ENCODE measurements around the gene PAPPA. TPM values are rescaled to one million over a fixed set of nuclear protein-coding genes. Genes with fewer than 3 reads are reported as not detected.

PAPPA gene
- total RNA-seq, 1 donor = 56.5 TPM

DNA sequence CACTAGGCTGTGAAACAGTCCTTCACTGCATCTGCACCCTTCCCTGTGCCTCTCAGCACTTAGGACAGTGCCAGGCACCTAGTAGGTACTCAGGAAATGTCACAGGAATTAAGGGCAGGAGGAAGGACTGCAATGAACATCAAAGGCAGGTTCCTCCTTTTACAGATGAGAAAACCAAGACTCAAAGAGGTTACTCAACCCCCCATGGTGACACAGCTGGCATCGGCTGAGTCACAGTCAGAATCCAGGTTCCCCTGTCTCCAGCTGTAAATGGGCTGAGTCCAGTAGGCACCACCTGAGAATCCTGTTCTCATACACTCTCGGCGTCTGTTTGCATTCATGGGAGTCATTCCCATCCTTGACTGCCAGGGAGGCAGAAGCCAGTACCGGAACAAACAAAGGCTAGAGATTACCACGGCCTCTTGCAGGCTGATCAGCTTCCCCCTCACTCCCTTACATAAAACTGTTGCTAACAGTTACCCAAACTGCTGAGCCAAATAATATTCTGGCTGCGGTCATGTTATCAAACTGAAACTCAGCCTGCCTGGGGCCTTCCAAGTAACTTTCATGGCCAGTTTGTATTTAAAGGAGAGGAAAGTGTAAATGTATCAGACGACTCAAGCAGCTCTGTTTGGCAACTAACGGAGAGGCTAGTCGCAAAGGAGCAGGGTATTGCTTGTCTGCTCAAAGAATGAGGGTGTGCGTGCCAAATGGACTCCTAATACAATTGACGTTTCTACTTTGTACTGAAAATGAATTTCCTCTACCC lies 201.7 kb downstream of the PAPPA start:
- H3K36me3 ChIP-seq (ENCODE audit: insufficient read depth, low read length) = peaks cover 24% of the 10 kb centered on the region
- H2AFZ ChIP-seq (ENCODE audit: low read length) = no peak overlapping the region
- no peak overlapping the region for H3K27ac ChIP-seq (ENCODE audit: low read depth, low read length)
- H3K9me3 ChIP-seq (ENCODE audit: low read depth, low read length) = no peaks in the 10 kb centered on the region
- H3K4me2 ChIP-seq (ENCODE audit: insufficient read depth, low read length) = no peak overlapping the region
- peak; percentile 64 for DNase-seq (ENCODE audit: insufficient read length, low spot score, missing footprints)
- no peaks in the 10 kb centered on the region for H3K27me3 ChIP-seq (ENCODE audit: insufficient read depth, low read length)
- no peaks in the 10 kb centered on the region for H3K79me2 ChIP-seq (ENCODE audit: insufficient read depth, low read length)
- TF ChIP-seq, protein P1, sequence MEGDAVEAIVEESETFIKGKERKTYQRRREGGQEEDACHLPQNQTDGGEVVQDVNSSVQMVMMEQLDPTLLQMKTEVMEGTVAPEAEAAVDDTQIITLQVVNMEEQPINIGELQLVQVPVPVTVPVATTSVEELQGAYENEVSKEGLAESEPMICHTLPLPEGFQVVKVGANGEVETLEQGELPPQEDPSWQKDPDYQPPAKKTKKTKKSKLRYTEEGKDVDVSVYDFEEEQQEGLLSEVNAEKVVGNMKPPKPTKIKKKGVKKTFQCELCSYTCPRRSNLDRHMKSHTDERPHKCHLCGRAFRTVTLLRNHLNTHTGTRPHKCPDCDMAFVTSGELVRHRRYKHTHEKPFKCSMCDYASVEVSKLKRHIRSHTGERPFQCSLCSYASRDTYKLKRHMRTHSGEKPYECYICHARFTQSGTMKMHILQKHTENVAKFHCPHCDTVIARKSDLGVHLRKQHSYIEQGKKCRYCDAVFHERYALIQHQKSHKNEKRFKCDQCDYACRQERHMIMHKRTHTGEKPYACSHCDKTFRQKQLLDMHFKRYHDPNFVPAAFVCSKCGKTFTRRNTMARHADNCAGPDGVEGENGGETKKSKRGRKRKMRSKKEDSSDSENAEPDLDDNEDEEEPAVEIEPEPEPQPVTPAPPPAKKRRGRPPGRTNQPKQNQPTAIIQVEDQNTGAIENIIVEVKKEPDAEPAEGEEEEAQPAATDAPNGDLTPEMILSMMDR (IDR thresholded peaks at IDR 0.05; ENCODE audit: extremely low read depth, low read depth, low read length) = no peak
- no peaks in the 10 kb centered on the region for H3K4me1 ChIP-seq (ENCODE audit: insufficient read depth, low read length)
- no peaks in the 10 kb centered on the region for H4K20me1 ChIP-seq (ENCODE audit: insufficient read depth, low read length)
- no peak overlapping the region for H3K4me3 ChIP-seq (ENCODE audit: insufficient read depth, low read length)

DNA sequence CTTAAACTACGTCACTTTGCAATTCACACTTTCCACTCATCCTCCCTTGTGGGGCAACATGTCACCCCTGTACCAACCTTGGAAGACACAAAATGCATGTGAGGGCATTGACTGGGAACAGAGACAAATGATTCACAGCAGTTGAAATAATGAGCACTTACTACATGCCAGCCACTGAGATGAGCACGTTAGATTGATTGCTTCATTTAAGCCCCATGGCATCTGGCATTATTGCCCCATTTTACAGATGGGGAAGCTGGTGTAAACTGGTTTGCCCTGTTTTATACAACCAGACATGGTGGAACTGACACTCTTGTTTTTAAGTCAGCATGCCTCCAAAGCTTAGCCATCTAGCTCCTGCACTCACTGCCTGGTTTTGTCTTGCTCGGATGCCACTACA lies 204.7 kb downstream of the PAPPA start:
- no peak overlapping the region for H3K27ac ChIP-seq (ENCODE audit: low read depth, low read length)
- no peak for DNase-seq (ENCODE audit: insufficient read length, low spot score, missing footprints)
- no peaks in the 10 kb centered on the region for H4K20me1 ChIP-seq (ENCODE audit: insufficient read depth, low read length)
- no peak overlapping the region for H3K4me2 ChIP-seq (ENCODE audit: insufficient read depth, low read length)
- H2AFZ ChIP-seq (ENCODE audit: low read length) = no peak overlapping the region
- TF ChIP-seq, protein P1 (IDR thresholded peaks at IDR 0.05; ENCODE audit: extremely low read depth, low read depth, low read length) = no peak
- H3K4me3 ChIP-seq (ENCODE audit: insufficient read depth, low read length) = no peak overlapping the region
- no peaks in the 10 kb centered on the region for H3K79me2 ChIP-seq (ENCODE audit: insufficient read depth, low read length)
- no peaks in the 10 kb centered on the region for H3K27me3 ChIP-seq (ENCODE audit: insufficient read depth, low read length)
- no peaks in the 10 kb centered on the region for H3K4me1 ChIP-seq (ENCODE audit: insufficient read depth, low read length)
- peaks cover 40% of the 10 kb centered on the region for H3K36me3 ChIP-seq (ENCODE audit: insufficient read depth, low read length)
- H3K9me3 ChIP-seq (ENCODE audit: low read depth, low read length) = no peaks in the 10 kb centered on the region

DNA sequence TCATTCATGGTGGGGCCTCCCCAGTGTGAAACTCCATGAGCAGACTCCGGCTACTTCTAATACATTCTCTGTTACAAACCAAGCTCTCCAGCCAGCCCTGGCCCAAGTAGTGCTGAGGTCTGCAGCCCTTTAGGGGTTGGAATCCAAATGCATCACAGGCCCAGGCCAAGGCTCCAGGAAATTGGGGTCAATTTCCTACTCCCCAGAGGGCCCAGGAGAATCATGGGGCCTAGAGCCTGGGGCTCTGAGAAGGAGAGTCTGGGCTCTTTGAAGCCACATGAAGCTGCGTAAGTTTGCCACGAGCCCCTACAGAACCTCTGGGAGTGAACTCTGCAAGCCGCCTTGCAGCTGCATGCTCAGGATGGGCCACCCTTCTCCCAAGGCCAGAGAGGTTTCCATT lies 206.4 kb downstream of the PAPPA start:
- TF ChIP-seq, protein P1 (IDR thresholded peaks at IDR 0.05; ENCODE audit: extremely low read depth, low read depth, low read length) = no peak
- no peaks in the 10 kb centered on the region for H4K20me1 ChIP-seq (ENCODE audit: insufficient read depth, low read length)
- no peaks in the 10 kb centered on the region for H3K27me3 ChIP-seq (ENCODE audit: insufficient read depth, low read length)
- H3K36me3 ChIP-seq (ENCODE audit: insufficient read depth, low read length) = peaks cover 33% of the 10 kb centered on the region
- H3K79me2 ChIP-seq (ENCODE audit: insufficient read depth, low read length) = no peaks in the 10 kb centered on the region
- DNase-seq (ENCODE audit: insufficient read length, low spot score, missing footprints) = no peak
- no peak overlapping the region for H3K27ac ChIP-seq (ENCODE audit: low read depth, low read length)
- H3K4me3 ChIP-seq (ENCODE audit: insufficient read depth, low read length) = no peak overlapping the region
- no peaks in the 10 kb centered on the region for H3K9me3 ChIP-seq (ENCODE audit: low read depth, low read length)
- no peak overlapping the region for H2AFZ ChIP-seq (ENCODE audit: low read length)
- no peak overlapping the region for H3K4me2 ChIP-seq (ENCODE audit: insufficient read depth, low read length)
- H3K4me1 ChIP-seq (ENCODE audit: insufficient read depth, low read length) = peaks cover 5% of the 10 kb centered on the region

DNA sequence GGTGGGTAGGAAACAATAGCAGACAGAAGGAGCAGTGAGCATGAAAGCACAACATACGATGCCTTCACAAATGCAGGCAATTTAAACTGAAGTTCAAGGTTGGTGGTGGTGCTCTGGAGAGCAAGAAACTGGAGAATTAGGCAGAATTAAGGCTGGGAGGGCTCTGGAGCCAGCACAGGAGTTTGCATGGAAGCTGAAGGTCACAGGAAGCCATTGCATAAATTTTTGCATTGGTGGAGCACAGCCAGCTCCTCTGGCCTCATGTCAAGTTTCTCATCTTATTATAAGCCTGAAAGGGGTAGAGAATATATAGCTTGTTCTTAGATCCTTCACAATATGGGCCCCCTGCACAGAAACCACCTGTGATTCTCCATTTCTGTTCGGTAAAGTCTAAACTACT lies 207.4 kb downstream of the PAPPA start:
- Histone ChIP-seq H3K9me3 (ENCODE audit: low read depth, low read length) (no peaks in the 10 kb centered on the region), H3K79me2 (ENCODE audit: insufficient read depth, low read length) (no peaks in the 10 kb centered on the region), H2AFZ (ENCODE audit: low read length) (no peak overlapping the region), H3K4me1 (ENCODE audit: insufficient read depth, low read length) (peaks cover 13% of the 10 kb centered on the region), H3K27ac (ENCODE audit: low read depth, low read length) (no peak overlapping the region), H3K4me3 (ENCODE audit: insufficient read depth, low read length) (no peak overlapping the region), H3K27me3 (ENCODE audit: insufficient read depth, low read length) (no peaks in the 10 kb centered on the region), H3K36me3 (ENCODE audit: insufficient read depth, low read length) (peaks cover 31% of the 10 kb centered on the region), H3K4me2 (ENCODE audit: insufficient read depth, low read length) (no peak overlapping the region), H4K20me1 (ENCODE audit: insufficient read depth, low read length) (no peaks in the 10 kb centered on the region)
- no peak for DNase-seq (ENCODE audit: insufficient read length, low spot score, missing footprints)
- TF ChIP-seq, protein P1 (IDR thresholded peaks at IDR 0.05; ENCODE audit: extremely low read depth, low read depth, low read length) = no peak
